HG03558 (cell line): Measurements from ENCODE around the gene NAA20.
"Not testable (repeated sequence)": the region's sequence is repeated elsewhere in the genome, so short reads cannot be mapped to it uniquely, and the experiment has no call there.

Experiments
- ATAC-seq: cut with Tn5 transposase; IDR thresholded peaks from one replicate; pipeline ENCODE4 v1.9.1; 2021; ENCODE audit warnings: moderate number of reproducible peaks; ENCODE audit not compliant: unreplicated experiment; ENCODE audit errors: extremely low read depth

The NAA20 gene

GRCh38 chr20:19990850-19991249 lies 26.3 kb upstream of the NAA20 start:
- no peak for ATAC-seq

GRCh38 chr20:19991308-19991707 lies 25.9 kb upstream of the NAA20 start:
- ATAC-seq: no peak

GRCh38 chr20:19991854-19992253 lies 25.3 kb upstream of the NAA20 start:
- ATAC-seq: no peak

GRCh38 chr20:19992996-19993908 lies 23.9 kb upstream of the NAA20 start:
- no peak for ATAC-seq

GRCh38 chr20:19993958-19994669 lies 23.0 kb upstream of the NAA20 start:
- no peak for ATAC-seq

GRCh38 chr20:19995220-19995863 lies 21.8 kb upstream of the NAA20 start:
- ATAC-seq: no peak

GRCh38 chr20:19996222-19996621 lies 20.9 kb upstream of the NAA20 start:
- no peak for ATAC-seq

GRCh38 chr20:19996917-19997316 lies 20.2 kb upstream of the NAA20 start:
- no peak for ATAC-seq

- ATAC-seq: no peak
Observed at GRCh38 chr20:19998990-19999705, 18.0 kb upstream of the NAA20 start.

GRCh38 chr20:20000211-20000968 lies 16.8 kb upstream of the NAA20 start:
- ATAC-seq: no peak

GRCh38 chr20:20002101-20002998 lies 14.8 kb upstream of the NAA20 start:
- no peak for ATAC-seq

GRCh38 chr20:20003031-20003954 lies 13.9 kb upstream of the NAA20 start:
- ATAC-seq: no peak

GRCh38 chr20:20003955-20004322 lies 13.2 kb upstream of the NAA20 start:
- ATAC-seq: not testable (repeated sequence)

GRCh38 chr20:20005342-20005741 lies 11.8 kb upstream of the NAA20 start:
- ATAC-seq: no peak

- no peak for ATAC-seq
Observed at GRCh38 chr20:20009784-20010253, 7.3 kb upstream of the NAA20 start.

- no peak for ATAC-seq
Observed at GRCh38 chr20:20010639-20011500, 6.3 kb upstream of the NAA20 start.

- no peak for ATAC-seq
Observed at GRCh38 chr20:20012541-20012940, 4.6 kb upstream of the NAA20 start.
